Subcutaneous abdominal adipose tissue (tissue), 5 donors: ENCODE measurements around the gene TMEM9.

Source experiments
- H3K27ac ChIP-seq: one replicate; pipeline ENCODE4 v1.7.0; 2013; ENCODE audit warnings: low read depth, mild to moderate bottlenecking, inconsistent platforms, low read length, moderate library complexity
- H3K27me3 ChIP-seq, 5 donors: one replicate each; pipeline ENCODE4 v1.7.0; 2013; ENCODE audit warnings: low read length in 5 of 5, inconsistent platforms in 1 of 5; ENCODE audit not compliant: control insufficient read depth in 5 of 5, insufficient read depth in 4 of 5
- H3K36me3 ChIP-seq, 5 donors: one replicate each; pipeline ENCODE4 v1.7.0; 2013; ENCODE audit warnings: low read length in 5 of 5; ENCODE audit not compliant: control insufficient read depth in 5 of 5, insufficient read depth in 5 of 5
- H3K4me1 ChIP-seq, 5 donors: one replicate each; pipeline ENCODE4 v1.7.0; 2013; ENCODE audit warnings: low read length in 5 of 5, mild to moderate bottlenecking in 3 of 5, moderate library complexity in 1 of 5; ENCODE audit not compliant: control insufficient read depth in 5 of 5, insufficient read depth in 5 of 5
- H3K4me3 ChIP-seq, 5 donors: one replicate each; pipeline ENCODE4 v1.7.0; 2013; ENCODE audit warnings: low read length in 5 of 5, low read depth in 1 of 5
- H3K9ac ChIP-seq, 5 donors: one replicate each; pipeline ENCODE4 v1.7.0; 2013; ENCODE audit warnings: low read length in 5 of 5, mild to moderate bottlenecking in 4 of 5, moderate library complexity in 3 of 5
- H3K9me3 ChIP-seq, 5 donors: one replicate each; pipeline ENCODE4 v1.7.0; 2013; ENCODE audit warnings: low read length in 5 of 5; ENCODE audit not compliant: control insufficient read depth in 5 of 5
- donor health status: healthy.
- donor health status: healthy.
- donor health status: healthy.
- donor health status: healthy.
- donor health status: healthy.

TMEM9 gene

GRCh38 chr1:201176940-201177339, 22.7 kb upstream of the TMEM9 start:
- no peak overlapping the region for H3K4me3 ChIP-seq
- H3K27me3 ChIP-seq: peaks cover 0 to 3% (median 0%) of the 10 kb centered on the region in 5 donors
- no peak overlapping the region for H3K9ac ChIP-seq
- H3K9me3 ChIP-seq: no peaks in the 10 kb centered on the region
- H3K36me3 ChIP-seq: no peaks in the 10 kb centered on the region
- H3K4me1 ChIP-seq: no peaks in the 10 kb centered on the region
- H3K27ac ChIP-seq: no peak overlapping the region

DNA sequence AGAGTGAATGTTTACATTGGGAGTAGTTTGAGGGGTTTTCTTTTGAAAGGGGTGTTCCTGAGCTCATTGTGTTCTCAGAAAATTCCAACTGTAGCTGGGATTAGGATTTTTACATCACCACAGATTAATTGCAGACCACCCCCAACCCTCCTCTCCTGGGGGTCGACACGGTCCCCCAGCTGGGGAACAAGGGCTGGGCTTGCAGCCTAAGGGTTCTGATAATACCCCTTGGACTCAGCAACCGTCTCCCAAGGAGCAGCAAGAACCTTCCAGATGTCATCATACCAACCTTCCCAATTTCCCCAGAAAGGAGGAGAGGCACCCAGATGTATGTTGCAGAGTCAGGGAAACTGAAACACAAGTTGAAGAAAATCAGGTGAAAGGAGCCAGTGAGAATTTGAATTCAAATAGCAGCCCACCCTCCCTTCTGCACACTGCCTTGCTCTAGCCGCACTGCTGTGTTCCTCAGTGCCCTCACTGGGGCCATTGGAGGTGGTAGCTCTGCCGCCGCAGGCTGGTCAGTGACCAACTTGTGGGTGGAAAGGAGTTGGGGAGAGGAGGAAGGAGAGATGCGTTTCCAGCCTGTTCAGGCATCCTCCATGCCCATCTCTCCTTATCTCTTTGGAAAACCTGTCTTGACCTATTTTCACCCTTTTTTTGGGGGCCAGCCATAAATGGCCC, 21.7 kb upstream of the TMEM9 start:
- H3K27me3 ChIP-seq: peaks cover 0 to 2% (median 0%) of the 10 kb centered on the region in 5 donors
- H3K9me3 ChIP-seq: no peaks in the 10 kb centered on the region
- H3K36me3 ChIP-seq: no peaks in the 10 kb centered on the region
- peaks cover 0 to 8% (median 6%) of the 10 kb centered on the region in 5 donors for H3K4me1 ChIP-seq
- peak overlapping the region in 1 of 5 donors; percentile 11 for H3K9ac ChIP-seq
- H3K4me3 ChIP-seq: no peak overlapping the region
- no peak overlapping the region for H3K27ac ChIP-seq

- Histone ChIP-seq H3K4me3 (no peak overlapping the region), H3K4me1 (peaks cover 0 to 18% (median 11%) of the 10 kb centered on the region in 5 donors), H3K9ac (no peak overlapping the region), H3K9me3 (no peaks in the 10 kb centered on the region), H3K27ac (no peak overlapping the region), H3K36me3 (no peaks in the 10 kb centered on the region), H3K27me3 (peaks cover 0 to 2% (median 0%) of the 10 kb centered on the region in 5 donors)
Measured at GRCh38 chr1:201173736-201174135, 19.5 kb upstream of the TMEM9 start.

- Histone ChIP-seq H3K27me3 (peaks cover 0 to 2% (median 0%) of the 10 kb centered on the region in 5 donors), H3K27ac (no peak overlapping the region), H3K36me3 (no peaks in the 10 kb centered on the region), H3K9ac (no peak overlapping the region), H3K4me3 (no peak overlapping the region), H3K9me3 (no peaks in the 10 kb centered on the region), H3K4me1 (peaks cover 0 to 18% (median 11%) of the 10 kb centered on the region in 5 donors)
Measured at GRCh38 chr1:201172999-201173610, 18.8 kb upstream of the TMEM9 start.

GRCh38 chr1:201172326-201172725, 18.1 kb upstream of the TMEM9 start:
- H3K4me1 ChIP-seq: peaks cover 0 to 18% (median 11%) of the 10 kb centered on the region in 5 donors
- H3K27ac ChIP-seq: no peak overlapping the region
- no peaks in the 10 kb centered on the region for H3K9me3 ChIP-seq
- H3K4me3 ChIP-seq: no peak overlapping the region
- no peak overlapping the region for H3K9ac ChIP-seq
- peaks cover 0 to 2% (median 0%) of the 10 kb centered on the region in 5 donors for H3K27me3 ChIP-seq
- no peaks in the 10 kb centered on the region for H3K36me3 ChIP-seq

DNA sequence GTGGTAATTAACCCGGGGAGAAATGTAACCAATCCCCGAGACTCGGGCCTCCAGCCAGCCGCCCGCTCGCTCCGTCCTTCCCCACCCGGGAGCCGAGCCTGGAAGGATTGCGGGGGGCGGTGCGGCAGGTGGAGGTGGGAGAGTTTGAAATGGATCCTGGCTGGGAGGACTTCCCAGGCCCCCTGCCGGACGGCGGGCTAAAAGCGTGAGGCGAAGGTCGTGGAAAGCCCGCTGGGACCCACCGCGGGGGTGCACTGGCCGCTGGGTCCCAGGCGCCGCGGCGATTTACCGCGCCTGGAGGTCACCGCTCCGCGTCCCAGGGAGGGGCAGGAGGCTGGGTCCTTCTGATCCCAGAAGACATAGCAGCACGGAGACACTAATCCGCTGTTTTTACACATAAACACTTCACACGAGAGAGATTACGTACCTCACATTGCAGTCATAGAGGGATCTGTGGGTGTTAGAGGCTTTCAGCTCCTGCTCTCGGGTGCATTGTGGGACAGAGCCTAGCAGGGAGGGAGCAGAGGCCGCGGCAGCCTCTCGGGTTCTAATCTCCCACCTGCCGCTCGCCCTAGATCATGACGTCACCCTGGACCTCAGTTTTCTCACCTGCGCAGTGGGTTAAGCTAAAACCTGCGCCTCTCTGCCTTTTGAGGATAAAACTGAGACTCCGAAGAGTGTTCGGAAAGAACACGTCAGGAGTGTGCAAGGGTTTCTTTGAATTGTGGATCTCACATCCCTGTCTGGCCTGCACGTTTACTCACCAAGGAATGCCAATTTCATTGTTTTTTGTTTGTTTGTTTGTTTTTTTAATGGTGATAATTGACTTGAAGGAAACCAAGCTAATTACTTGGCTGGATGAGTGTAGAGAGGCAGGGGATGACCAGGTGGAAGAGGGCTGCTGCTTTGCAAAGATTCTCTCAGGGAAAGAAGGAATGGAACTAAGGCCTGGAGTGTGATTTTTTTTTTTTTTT, 17.1 kb upstream of the TMEM9 start:
- no peaks in the 10 kb centered on the region for H3K36me3 ChIP-seq
- H3K27me3 ChIP-seq: peaks cover 0 to 2% (median 0%) of the 10 kb centered on the region in 5 donors
- peaks cover 0 to 18% (median 11%) of the 10 kb centered on the region in 5 donors for H3K4me1 ChIP-seq
- no peaks in the 10 kb centered on the region for H3K9me3 ChIP-seq
- peak overlapping the region; percentile 75 for H3K27ac ChIP-seq
- H3K4me3 ChIP-seq: peak overlapping the region; percentile 77 to 83 (median 79)
- peak overlapping the region in 4 of 5 donors; percentile 82 to 90 (median 88) for H3K9ac ChIP-seq

- H3K4me1 ChIP-seq: peaks cover 0 to 18% (median 11%) of the 10 kb centered on the region in 5 donors
- H3K9ac ChIP-seq: peak overlapping the region in 4 of 5 donors; percentile 82 to 90 (median 88)
- H3K9me3 ChIP-seq: no peaks in the 10 kb centered on the region
- H3K27ac ChIP-seq: peak overlapping the region; percentile 75
- no peaks in the 10 kb centered on the region for H3K36me3 ChIP-seq
- no peaks in the 10 kb centered on the region for H3K27me3 ChIP-seq
- peak overlapping the region; percentile 74 to 83 (median 79) for H3K4me3 ChIP-seq
Measured at GRCh38 chr1:201170533-201171062, 16.3 kb upstream of the TMEM9 start.

GRCh38 chr1:201169971-201170532, 15.8 kb upstream of the TMEM9 start:
- Histone ChIP-seq H3K9ac (no peak overlapping the region), H3K9me3 (no peaks in the 10 kb centered on the region), H3K4me3 (peak overlapping the region in 4 of 5 donors; percentile 46 to 83 (median 80)), H3K36me3 (no peaks in the 10 kb centered on the region), H3K27me3 (no peaks in the 10 kb centered on the region), H3K27ac (peak overlapping the region; percentile 75), H3K4me1 (peaks cover 0 to 18% (median 11%) of the 10 kb centered on the region in 5 donors)

- H3K9ac ChIP-seq: no peak overlapping the region
- peaks cover 0 to 18% (median 13%) of the 10 kb centered on the region in 5 donors for H3K4me1 ChIP-seq
- no peaks in the 10 kb centered on the region for H3K27me3 ChIP-seq
- no peak overlapping the region for H3K27ac ChIP-seq
- no peak overlapping the region for H3K4me3 ChIP-seq
- no peaks in the 10 kb centered on the region for H3K36me3 ChIP-seq
- H3K9me3 ChIP-seq: no peaks in the 10 kb centered on the region
Measured at GRCh38 chr1:201169203-201169602, 14.9 kb upstream of the TMEM9 start.
